ENCODE data around the gene BTG2. TPM values are rescaled to one million over a fixed set of nuclear protein-coding genes. Genes with fewer than 3 reads are reported as not detected.
"Not testable (repeated sequence)": the region's sequence is repeated elsewhere in the genome, so short reads cannot be mapped to it uniquely, and the experiment has no call there.

Gene BTG2
- total RNA-seq, 1 experiment from 2014 or later: 16.1 TPM

DNA sequence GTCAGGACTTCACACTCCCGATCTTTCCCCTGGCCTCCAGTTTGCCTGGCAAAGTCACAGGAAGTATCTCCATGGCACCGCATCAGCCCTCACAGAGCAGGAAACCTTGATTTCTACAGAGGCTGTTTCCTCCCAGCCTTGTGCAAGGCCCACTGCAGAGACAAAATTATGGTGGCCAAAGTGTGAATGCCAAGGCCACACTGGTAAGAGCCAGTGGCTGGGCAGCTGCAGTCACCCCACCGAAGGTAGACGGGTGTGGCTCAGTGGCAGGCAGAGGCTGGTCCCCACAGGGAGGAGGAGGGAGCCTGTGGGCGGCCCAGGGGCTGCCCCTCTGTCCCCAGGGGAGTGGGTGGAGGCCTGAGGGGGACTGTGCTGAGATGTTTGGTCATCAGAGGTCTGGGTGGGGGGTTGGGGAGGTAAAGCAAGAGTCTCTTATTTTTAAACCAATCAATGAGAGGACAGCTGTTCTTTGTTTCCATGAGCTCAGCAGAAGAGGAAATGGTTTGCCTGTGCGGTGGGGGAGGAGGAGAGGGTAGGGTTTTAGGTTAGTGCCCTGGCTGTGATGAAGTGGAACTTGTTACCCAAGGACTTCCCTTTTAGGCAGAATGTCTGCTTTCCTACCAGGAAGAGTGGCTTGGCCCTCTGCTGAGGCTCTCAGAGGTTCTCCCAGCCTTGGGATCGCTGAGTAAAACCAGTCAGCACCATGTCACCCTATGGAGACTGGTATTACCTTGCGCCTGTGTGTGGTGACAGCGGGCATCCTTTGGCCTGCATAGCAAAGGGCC is 18.0 kb upstream of the BTG2 start:
- DNase-seq (ENCODE audit: low read depth): no peak
- in situ Hi-C loops (cut with HindIII; ENCODE audit: low pct_unique_long_range_greater_than_20kb, low sequenced_read_pairs): no loop called here

- in situ Hi-C loops (cut with HindIII; ENCODE audit: low pct_unique_long_range_greater_than_20kb, low sequenced_read_pairs): no loop called here
- DNase-seq (ENCODE audit: low read depth): no peak
Observed at GRCh38 chr1:203287898-203288297, 17.4 kb upstream of the BTG2 start.

- in situ Hi-C loops (cut with HindIII; ENCODE audit: low pct_unique_long_range_greater_than_20kb, low sequenced_read_pairs): no loop called here
Observed at GRCh38 chr1:203288400-203288799, 16.9 kb upstream of the BTG2 start.

GRCh38 chr1:203289281-203289981 is 15.9 kb upstream of the BTG2 start:
- no peak for DNase-seq (ENCODE audit: low read depth)
- in situ Hi-C loops (cut with HindIII; ENCODE audit: low pct_unique_long_range_greater_than_20kb, low sequenced_read_pairs): no loop called here

More at GRCh38 chr1:203288400-203288799, 16.9 kb upstream of the BTG2 start:
- no peak for DNase-seq (ENCODE audit: low read depth)

- no peak for DNase-seq (ENCODE audit: low read depth)
- in situ Hi-C loops (cut with HindIII; ENCODE audit: low pct_unique_long_range_greater_than_20kb, low sequenced_read_pairs): no loop called here
Observed at GRCh38 chr1:203289982-203290260, 15.4 kb upstream of the BTG2 start.

GRCh38 chr1:203290261-203291089 is 14.8 kb upstream of the BTG2 start:
- in situ Hi-C loops (cut with HindIII; ENCODE audit: low pct_unique_long_range_greater_than_20kb, low sequenced_read_pairs): no loop called here
- DNase-seq (ENCODE audit: low read depth): peak; percentile 82

- in situ Hi-C loops (cut with HindIII; ENCODE audit: low pct_unique_long_range_greater_than_20kb, low sequenced_read_pairs): no loop called here
- peak; percentile 46 for DNase-seq (ENCODE audit: low read depth)
Observed at GRCh38 chr1:203291201-203292096, 13.9 kb upstream of the BTG2 start.

DNA sequence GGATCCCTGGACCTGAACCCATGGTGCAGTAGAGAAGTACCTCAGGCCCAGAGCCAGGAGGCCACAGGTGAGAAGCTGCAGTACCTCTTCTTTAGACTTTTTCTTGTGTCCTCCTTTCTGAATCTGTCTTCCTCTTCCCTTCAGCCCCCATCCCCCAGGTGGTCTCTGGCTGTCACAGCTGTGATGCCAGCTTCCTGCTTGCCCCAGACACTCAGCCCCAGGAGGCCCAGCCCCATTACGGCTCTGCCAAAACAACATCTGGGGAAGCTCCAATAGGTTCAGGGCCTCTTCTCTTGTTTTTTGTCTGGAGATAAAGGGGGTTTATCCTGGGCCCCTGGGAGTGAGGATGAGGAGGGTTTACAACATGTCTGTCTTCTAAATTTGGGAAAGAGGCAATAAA is 9.5 kb upstream of the BTG2 start:
- no peak for DNase-seq (ENCODE audit: low read depth)
- in situ Hi-C loops (cut with HindIII; ENCODE audit: low pct_unique_long_range_greater_than_20kb, low sequenced_read_pairs): no loop called here

DNA sequence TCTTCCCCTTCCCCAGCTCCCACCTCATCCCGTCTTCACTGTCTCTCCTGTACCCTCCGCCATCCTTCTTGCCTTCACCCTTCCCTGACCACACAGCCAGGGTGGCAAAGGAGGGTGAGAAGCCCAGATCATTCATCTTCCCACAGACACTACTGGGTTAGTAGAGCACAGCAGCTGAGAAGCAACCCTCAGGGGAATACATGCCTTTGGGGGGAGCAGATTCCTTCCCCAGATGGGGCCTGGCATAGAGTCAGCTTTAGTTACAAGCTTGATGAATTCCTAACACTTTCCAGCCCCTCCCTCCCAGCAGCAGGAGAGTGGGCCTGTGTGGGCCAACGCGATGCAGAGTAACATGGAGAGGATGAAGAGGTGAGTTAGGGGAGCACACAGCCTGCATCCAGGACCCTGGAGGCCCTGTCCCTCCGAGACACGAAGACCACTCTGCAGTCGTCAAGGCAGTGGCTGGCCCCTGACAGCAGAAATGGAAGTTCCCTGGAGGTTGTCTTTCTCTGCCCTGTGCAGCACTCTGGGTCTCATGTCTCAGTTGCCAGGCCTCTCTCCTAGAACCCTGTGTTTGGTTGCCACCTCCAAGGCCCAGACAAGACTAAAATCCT is 8.8 kb upstream of the BTG2 start:
- in situ Hi-C loops (cut with HindIII; ENCODE audit: low pct_unique_long_range_greater_than_20kb, low sequenced_read_pairs): no loop called here
- no peak for DNase-seq (ENCODE audit: low read depth)

DNA sequence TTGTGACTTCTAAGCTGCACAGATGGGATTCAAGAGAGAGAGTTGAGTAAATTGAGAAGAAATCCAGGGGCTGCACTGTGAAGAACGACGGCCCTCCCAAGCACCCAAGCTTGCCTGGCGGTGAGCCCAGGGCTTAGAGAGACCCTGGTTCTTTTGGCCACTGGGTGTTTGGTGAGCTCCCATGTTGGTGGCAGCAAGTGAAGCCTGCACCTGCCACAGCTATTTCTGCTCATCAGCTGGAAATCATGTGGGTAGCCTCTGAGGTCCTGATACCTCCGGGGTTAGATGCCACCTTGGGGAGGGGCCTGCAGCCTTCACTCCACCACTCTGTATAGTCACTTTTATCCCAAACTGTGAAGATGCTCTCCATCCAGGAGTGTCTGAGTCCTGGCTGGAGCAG is 6.2 kb upstream of the BTG2 start:
- in situ Hi-C loops (cut with HindIII; ENCODE audit: low pct_unique_long_range_greater_than_20kb, low sequenced_read_pairs): no loop called here
- no peak for DNase-seq (ENCODE audit: low read depth)

DNA sequence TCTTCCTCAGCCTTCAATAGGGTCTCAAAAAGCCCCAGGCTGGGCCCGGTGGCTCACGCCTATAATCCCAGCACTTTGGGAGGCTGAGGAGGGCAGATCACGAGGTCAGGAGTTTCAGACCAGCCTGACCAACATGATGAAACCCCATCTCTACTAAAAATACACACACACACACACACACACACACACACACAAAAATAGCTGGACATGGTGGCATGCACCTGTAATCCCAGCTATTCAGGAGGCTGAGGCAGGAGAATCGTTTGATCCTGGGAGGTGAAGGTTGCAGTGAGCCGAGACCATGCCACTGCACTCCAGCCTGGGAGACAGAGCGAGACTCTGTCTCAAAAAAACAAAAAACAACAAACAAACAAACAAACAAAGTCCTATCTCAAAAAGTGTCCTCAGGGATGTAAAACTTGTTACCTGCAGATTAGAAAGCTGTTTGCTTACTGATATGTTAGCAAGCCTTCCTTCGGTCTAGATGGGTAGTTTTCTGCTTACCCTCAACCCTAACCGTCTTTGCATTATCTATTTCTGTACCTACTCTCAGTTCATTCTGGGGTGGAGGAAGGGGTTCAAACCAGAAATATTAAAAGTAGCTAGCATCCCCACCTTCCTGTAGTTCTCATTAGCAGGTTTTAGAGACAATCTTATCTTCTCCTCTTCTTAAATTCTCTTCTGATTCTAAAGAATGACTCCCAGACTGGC is 5.4 kb upstream of the BTG2 start:
- DNase-seq (ENCODE audit: low read depth); in situ Hi-C loops (cut with HindIII; ENCODE audit: low pct_unique_long_range_greater_than_20kb, low sequenced_read_pairs): not testable (repeated sequence)

DNA sequence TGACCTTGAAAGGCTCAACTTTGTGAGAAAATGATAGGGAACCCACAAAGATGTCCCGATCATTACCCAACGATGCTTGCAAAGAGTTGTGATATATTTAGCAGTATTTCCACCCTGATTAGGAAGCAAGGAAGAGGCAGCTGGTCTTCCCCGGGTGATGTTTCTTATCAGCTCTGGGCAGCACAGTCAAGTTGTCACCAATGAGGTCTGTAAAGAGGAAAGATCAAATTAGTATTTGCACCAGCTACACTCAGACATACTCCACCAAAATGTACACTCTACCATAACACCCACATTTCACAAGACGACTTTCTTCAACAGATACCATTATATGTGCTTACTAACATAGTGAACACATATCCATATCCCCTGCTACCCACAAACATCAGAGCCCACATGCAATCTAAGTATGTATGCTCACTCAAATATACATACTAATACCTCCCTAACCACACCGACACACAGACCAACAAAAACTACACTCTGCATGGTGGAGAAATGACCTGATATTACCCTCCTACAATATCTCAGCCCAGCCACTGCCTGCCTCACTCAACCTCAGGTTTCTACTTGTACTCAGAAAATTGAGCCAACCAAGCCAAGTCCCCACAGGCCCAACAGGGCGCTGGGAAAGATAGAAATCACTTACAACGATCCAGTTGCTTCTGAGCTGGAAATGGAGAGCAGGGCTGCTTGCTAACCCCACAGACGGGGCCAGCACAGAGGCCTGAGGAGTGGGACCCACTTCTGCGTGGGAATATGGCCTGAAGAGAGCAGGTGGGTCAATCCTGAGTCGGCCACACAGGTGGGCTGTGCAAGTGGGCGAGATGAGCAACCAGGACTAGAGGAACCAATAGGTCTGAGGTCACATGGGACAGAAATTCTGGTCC is 4.6 kb upstream of the BTG2 start:
- in situ Hi-C loops (cut with HindIII; ENCODE audit: low pct_unique_long_range_greater_than_20kb, low sequenced_read_pairs): no loop called here
- DNase-seq (ENCODE audit: low read depth): no peak

GRCh38 chr1:203301331-203301668 is 4.0 kb upstream of the BTG2 start:
- in situ Hi-C loops (cut with HindIII; ENCODE audit: low pct_unique_long_range_greater_than_20kb, low sequenced_read_pairs): no loop called here
- DNase-seq (ENCODE audit: low read depth): no peak

GRCh38 chr1:203302456-203302855 is 2.9 kb upstream of the BTG2 start:
- no peak for DNase-seq (ENCODE audit: low read depth)
- in situ Hi-C loops (cut with HindIII; ENCODE audit: low pct_unique_long_range_greater_than_20kb, low sequenced_read_pairs): no loop called here

DNA sequence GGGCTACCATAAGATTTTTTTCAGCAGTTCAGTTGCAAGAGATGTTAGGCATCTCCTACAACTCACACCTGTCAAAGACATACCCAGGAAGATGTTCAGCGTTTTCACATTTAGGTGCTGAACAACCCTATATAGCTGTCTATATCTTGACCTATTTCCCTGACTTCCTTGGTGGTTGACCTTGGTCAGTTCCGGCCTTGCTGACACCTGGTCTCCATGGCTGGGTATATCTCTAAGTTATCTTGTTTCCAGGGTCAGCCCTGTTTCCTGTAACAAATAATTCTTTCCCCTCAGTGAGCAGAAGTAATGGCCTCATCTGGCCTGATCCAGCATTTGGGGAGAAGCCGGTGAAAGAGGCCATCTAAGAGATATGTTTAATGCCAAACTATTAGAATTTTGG is 2.4 kb upstream of the BTG2 start:
- in situ Hi-C loops (cut with HindIII; ENCODE audit: low pct_unique_long_range_greater_than_20kb, low sequenced_read_pairs): no loop called here

DNA sequence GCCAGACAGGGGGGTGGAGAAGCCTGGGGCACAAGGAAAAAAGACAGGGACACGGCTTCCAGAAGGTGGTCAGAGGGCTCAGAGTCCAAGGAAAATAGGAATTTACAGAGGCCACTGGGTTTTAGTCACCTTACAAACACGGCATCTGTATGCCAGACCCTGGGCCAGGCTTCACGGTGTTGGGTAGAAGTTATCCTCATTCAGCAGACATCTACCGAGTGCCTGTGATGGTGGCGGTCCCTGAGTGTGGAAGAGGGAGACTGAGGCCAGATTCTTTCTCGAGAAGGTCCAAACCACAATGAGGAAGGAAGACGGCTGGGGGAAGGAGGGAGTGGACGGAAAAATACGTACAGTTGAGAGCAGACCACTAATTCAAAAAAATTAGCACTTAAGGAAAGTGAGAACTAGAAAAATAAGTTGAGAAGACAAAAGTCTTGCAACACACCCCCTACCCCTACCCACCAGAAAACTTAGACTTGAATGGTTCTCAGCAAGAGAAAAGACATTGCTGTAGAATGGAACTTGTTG is 864 bp upstream of the BTG2 start:
- in situ Hi-C loops (cut with HindIII; ENCODE audit: low pct_unique_long_range_greater_than_20kb, low sequenced_read_pairs): no loop called here
- DNase-seq (ENCODE audit: low read depth): no peak

More for the DNA sequence above, 2.4 kb upstream of the BTG2 start:
- DNase-seq (ENCODE audit: low read depth): no peak

- in situ Hi-C loops (cut with HindIII; ENCODE audit: low pct_unique_long_range_greater_than_20kb, low sequenced_read_pairs): no loop called here
- DNase-seq (ENCODE audit: low read depth): no peak
Observed at GRCh38 chr1:203305809-203306088, 430 bp downstream of the BTG2 start.

Measured in Caki2 (cell line).